ENCODE data around the gene VRK2. TPM values are rescaled to one million over a fixed set of nuclear protein-coding genes. Genes with fewer than 3 reads are reported as not detected.
A peak's percentile ranks its signal among the peaks of the same experiment; 100 is the strongest.
"Not testable (repeated sequence)": the region's sequence is repeated elsewhere in the genome, so short reads cannot be mapped to it uniquely, and the experiment has no call there.

The VRK2 gene
- total RNA-seq, 1 experiment from 2014 or later: 52.7 TPM

DNA sequence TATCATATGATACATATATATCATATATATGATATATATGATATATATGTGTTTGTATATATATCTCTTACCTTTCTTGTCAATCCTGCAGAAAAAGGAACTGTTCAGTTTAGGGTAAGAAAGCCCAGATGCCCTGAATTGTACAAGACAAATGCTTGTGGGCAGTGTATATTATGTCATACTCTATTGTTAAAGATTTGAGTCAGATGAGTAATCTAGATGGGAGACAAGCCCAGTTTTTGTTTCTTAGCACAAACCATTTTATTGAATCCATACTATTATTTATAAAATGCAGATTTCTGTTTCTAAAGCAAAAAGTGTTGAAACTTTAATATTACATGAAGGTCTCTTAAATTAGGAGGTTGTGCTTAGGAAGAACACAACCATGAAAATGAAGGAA, 90.6 kb downstream of the VRK2 start:
- DNase-seq (ENCODE audit: unreplicated experiment): peak; percentile 51
- ChIA-PET CTCF (no interaction called here), POLR2A (no interaction called here)
- Mint-ChIP-seq H3K4me3 (ENCODE audit: unreplicated experiment) (no peak overlapping the region), H3K27ac (ENCODE audit: low read depth, unreplicated experiment) (no peak overlapping the region), H3K27me3 (ENCODE audit: insufficient read depth, unreplicated experiment) (no peaks in the 10 kb centered on the region), H3K4me1 (ENCODE audit: insufficient read depth, unreplicated experiment) (peaks cover 3% of the 10 kb centered on the region), H3K9me3 (ENCODE audit: unreplicated experiment) (no peaks in the 10 kb centered on the region), H3K36me3 (ENCODE audit: insufficient read depth, unreplicated experiment) (peaks cover 30% of the 10 kb centered on the region)
- BruUV-seq (replicated peaks): no TSS peak
- intact Hi-C loops (cut with micrococcal nuclease): no loop called here
- TF ChIP-seq, protein P1, sequence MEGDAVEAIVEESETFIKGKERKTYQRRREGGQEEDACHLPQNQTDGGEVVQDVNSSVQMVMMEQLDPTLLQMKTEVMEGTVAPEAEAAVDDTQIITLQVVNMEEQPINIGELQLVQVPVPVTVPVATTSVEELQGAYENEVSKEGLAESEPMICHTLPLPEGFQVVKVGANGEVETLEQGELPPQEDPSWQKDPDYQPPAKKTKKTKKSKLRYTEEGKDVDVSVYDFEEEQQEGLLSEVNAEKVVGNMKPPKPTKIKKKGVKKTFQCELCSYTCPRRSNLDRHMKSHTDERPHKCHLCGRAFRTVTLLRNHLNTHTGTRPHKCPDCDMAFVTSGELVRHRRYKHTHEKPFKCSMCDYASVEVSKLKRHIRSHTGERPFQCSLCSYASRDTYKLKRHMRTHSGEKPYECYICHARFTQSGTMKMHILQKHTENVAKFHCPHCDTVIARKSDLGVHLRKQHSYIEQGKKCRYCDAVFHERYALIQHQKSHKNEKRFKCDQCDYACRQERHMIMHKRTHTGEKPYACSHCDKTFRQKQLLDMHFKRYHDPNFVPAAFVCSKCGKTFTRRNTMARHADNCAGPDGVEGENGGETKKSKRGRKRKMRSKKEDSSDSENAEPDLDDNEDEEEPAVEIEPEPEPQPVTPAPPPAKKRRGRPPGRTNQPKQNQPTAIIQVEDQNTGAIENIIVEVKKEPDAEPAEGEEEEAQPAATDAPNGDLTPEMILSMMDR (IDR thresholded peaks at IDR 0.05; ENCODE audit: unreplicated experiment): no peak

DNA sequence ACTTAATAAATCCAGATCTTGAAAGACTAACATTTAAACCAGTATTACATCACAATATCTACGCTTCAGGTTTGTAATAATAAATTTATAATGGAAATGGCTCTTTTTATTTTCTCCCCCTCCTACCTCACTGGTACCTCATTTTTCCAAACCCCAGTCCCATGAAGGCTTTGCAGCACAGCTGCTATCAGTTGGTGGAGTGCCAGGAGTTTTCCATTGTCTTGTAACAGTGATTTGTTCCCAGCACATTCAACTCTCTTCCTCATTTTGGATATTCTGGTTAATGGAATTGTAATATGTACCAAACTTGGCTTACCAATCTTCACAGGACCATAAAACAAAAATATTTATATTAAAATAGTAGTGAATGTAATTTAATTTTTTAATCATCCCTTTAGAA, 91.2 kb downstream of the VRK2 start:
- no peak overlapping the region for H3K27ac Mint-ChIP-seq (ENCODE audit: low read depth, unreplicated experiment)
- POLR2A ChIA-PET: no interaction called here
- no peaks in the 10 kb centered on the region for H3K9me3 Mint-ChIP-seq (ENCODE audit: unreplicated experiment)
- no peaks in the 10 kb centered on the region for H3K4me1 Mint-ChIP-seq (ENCODE audit: insufficient read depth, unreplicated experiment)
- H3K4me3 Mint-ChIP-seq (ENCODE audit: unreplicated experiment): no peak overlapping the region
- no peaks in the 10 kb centered on the region for H3K27me3 Mint-ChIP-seq (ENCODE audit: insufficient read depth, unreplicated experiment)
- no TSS peak for BruUV-seq (replicated peaks)
- peaks cover 25% of the 10 kb centered on the region for H3K36me3 Mint-ChIP-seq (ENCODE audit: insufficient read depth, unreplicated experiment)
- TF ChIP-seq, protein P1 (IDR thresholded peaks at IDR 0.05; ENCODE audit: unreplicated experiment): no peak
- no peak for DNase-seq (ENCODE audit: unreplicated experiment)
- intact Hi-C loops (cut with micrococcal nuclease): no loop called here
- CTCF ChIA-PET: no interaction called here

DNA sequence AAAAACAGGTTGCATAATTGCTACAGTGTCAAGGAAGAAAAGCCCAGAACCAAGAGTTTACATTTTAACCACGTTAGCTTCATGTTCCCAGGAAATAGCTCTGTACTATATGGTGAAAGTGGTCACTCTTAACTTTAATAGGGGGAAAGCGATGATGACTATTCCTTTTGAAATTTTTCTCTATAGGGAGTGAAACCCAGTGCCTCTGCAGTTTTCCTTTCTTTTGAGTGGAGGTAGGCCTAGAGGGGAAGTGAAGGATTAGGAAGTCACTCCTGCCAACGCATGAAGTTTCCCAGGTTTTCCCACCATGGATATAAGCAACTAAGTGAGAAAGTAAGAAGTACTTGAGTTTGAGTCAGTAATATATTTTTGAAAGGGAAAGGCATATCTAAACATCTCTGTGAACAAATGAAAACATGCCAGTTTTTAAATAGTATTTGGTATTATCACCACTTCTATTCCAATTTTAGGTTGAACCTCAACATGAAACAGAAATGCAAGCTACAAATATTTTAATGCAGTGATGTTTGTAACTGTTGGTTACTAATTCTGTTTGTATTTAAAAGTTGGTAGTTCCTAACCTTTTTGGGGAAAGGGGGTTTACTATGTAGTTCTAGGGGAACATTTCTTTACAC, 91.9 kb downstream of the VRK2 start:
- no peak for DNase-seq (ENCODE audit: unreplicated experiment)
- H3K4me3 Mint-ChIP-seq (ENCODE audit: unreplicated experiment): no peak overlapping the region
- BruUV-seq (replicated peaks): no TSS peak
- TF ChIP-seq, protein P1 (IDR thresholded peaks at IDR 0.05; ENCODE audit: unreplicated experiment): no peak
- no peaks in the 10 kb centered on the region for H3K27me3 Mint-ChIP-seq (ENCODE audit: insufficient read depth, unreplicated experiment)
- intact Hi-C loops (cut with micrococcal nuclease): no loop called here
- ChIA-PET POLR2A (no interaction called here), CTCF (interaction anchor here (0.6 kb wide), 1 partner anchor 17 kb away, joined by 3 read pairs; no protein-coding TSS in a partner anchor)
- no peak overlapping the region for H3K27ac Mint-ChIP-seq (ENCODE audit: low read depth, unreplicated experiment)
- peaks cover 25% of the 10 kb centered on the region for H3K36me3 Mint-ChIP-seq (ENCODE audit: insufficient read depth, unreplicated experiment)
- H3K4me1 Mint-ChIP-seq (ENCODE audit: insufficient read depth, unreplicated experiment): no peaks in the 10 kb centered on the region
- H3K9me3 Mint-ChIP-seq (ENCODE audit: unreplicated experiment): no peaks in the 10 kb centered on the region

DNA sequence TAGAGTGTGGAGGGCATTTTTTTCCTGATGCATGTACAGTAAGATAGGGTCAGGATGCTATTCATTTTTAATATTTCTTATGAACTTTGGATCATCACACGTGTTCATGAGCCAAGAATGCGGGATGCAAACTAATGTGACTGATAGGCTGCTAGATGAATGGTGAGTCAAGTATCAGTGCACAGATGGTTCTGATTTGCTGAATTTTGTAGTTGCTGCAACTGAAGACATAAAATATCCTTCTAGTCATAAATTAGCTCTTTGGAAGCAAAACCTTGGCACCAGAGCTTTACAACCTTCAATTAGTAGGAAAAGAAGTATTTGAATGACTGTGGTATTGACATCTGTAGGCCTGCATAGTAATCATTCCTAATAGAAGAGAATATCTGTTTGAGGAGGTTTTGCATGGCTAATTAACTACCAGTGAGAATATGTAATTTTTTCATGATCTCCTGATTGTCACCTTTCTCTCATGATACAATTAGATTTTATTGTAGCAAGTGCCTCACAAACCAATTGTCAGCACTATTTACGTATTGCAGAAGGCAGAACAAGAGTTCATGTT, 94.0 kb downstream of the VRK2 start:
- Mint-ChIP-seq H3K4me1 (ENCODE audit: insufficient read depth, unreplicated experiment) (no peaks in the 10 kb centered on the region), H3K27ac (ENCODE audit: low read depth, unreplicated experiment) (no peak overlapping the region), H3K27me3 (ENCODE audit: insufficient read depth, unreplicated experiment) (no peaks in the 10 kb centered on the region), H3K36me3 (ENCODE audit: insufficient read depth, unreplicated experiment) (peaks cover 21% of the 10 kb centered on the region), H3K9me3 (ENCODE audit: unreplicated experiment) (no peaks in the 10 kb centered on the region), H3K4me3 (ENCODE audit: unreplicated experiment) (no peak overlapping the region)
- TF ChIP-seq, protein P1 (IDR thresholded peaks at IDR 0.05; ENCODE audit: unreplicated experiment): no peak
- ChIA-PET POLR2A (no interaction called here), CTCF (no interaction called here)
- intact Hi-C loops (cut with micrococcal nuclease): no loop called here
- no peak for DNase-seq (ENCODE audit: unreplicated experiment)
- no TSS peak for BruUV-seq (replicated peaks)

DNA sequence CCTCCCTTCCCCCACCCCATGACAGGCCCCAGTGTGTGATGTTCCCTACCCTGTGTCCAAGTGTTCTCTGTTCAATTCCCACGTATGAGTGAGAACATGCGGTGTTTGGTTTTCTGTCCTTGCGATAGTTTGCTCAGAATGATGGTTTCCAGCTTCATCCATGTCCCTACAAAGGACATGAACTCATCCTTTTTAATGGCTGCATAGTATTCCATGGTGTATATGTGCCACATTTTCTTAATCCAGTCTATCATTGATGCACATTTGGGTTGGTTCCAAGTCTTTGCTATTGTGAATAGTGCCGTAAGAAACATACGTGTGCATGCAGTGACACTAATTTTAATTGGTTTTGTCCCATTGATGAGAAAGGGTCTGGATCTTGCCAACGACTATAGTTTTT, 99.2 kb downstream of the VRK2 start:
- H3K36me3 Mint-ChIP-seq (ENCODE audit: insufficient read depth, unreplicated experiment); H3K9me3 Mint-ChIP-seq (ENCODE audit: unreplicated experiment); H3K4me1 Mint-ChIP-seq (ENCODE audit: insufficient read depth, unreplicated experiment); DNase-seq (ENCODE audit: unreplicated experiment); BruUV-seq (replicated peaks); intact Hi-C loops (cut with micrococcal nuclease); H3K27ac Mint-ChIP-seq (ENCODE audit: low read depth, unreplicated experiment); H3K27me3 Mint-ChIP-seq (ENCODE audit: insufficient read depth, unreplicated experiment); H3K4me3 Mint-ChIP-seq (ENCODE audit: unreplicated experiment): not testable (repeated sequence)
- ChIA-PET CTCF (interaction anchor here (0.7 to 1.1 kb wide), 2 partner anchors 14 to 17 kb away, joined by 3 read pairs; no protein-coding TSS in a partner anchor), POLR2A (interaction anchor here (0.6 to 1.1 kb wide), 2 partner anchors 8 to 475 kb away, joined by 4 read pairs; no protein-coding TSS in a partner anchor)
